GM19455 (cell line): ENCODE data around the gene CDC20.

Experiments
- ATAC-seq: cut with Tn5 transposase; IDR thresholded peaks from one replicate; pipeline ENCODE4 v1.9.1; 2021; ENCODE audit not compliant: unreplicated experiment

CDC20 gene

GRCh38 chr1:43358746-43359693 lies at the start of gene CDC20:
Gene CDC20, plus strand, starts transcription at chr1:43358981. Its CDS starts 235 bp downstream, at chr1:43359216.
- ATAC-seq = peak; percentile 91

- no peak for ATAC-seq
Measured at GRCh38 chr1:43309405-43310025, 49.3 kb upstream of the CDC20 start.

- no peak for ATAC-seq
Measured at GRCh38 chr1:43311521-43311920, 47.3 kb upstream of the CDC20 start.

- no peak for ATAC-seq
Measured at GRCh38 chr1:43312212-43312623, 46.6 kb upstream of the CDC20 start.

- ATAC-seq = no peak
Measured at GRCh38 chr1:43312663-43313515, 45.9 kb upstream of the CDC20 start.

GRCh38 chr1:43313771-43314170 lies 45.0 kb upstream of the CDC20 start:
- no peak for ATAC-seq

GRCh38 chr1:43314233-43314632 lies 44.5 kb upstream of the CDC20 start:
- no peak for ATAC-seq

- ATAC-seq = no peak
Measured at GRCh38 chr1:43315481-43315880, 43.3 kb upstream of the CDC20 start.

GRCh38 chr1:43315963-43316737 lies 42.6 kb upstream of the CDC20 start:
- no peak for ATAC-seq

- no peak for ATAC-seq
Measured at GRCh38 chr1:43316738-43317520, 41.9 kb upstream of the CDC20 start.

- no peak for ATAC-seq
Measured at GRCh38 chr1:43317817-43318471, 40.8 kb upstream of the CDC20 start.

- ATAC-seq = no peak
Measured at GRCh38 chr1:43318831-43319230, 40.0 kb upstream of the CDC20 start.

GRCh38 chr1:43319288-43319687 lies 39.5 kb upstream of the CDC20 start:
- ATAC-seq = no peak

GRCh38 chr1:43319766-43320165 lies 39.0 kb upstream of the CDC20 start:
- ATAC-seq = no peak

- ATAC-seq = no peak
Measured at GRCh38 chr1:43321331-43321891, 37.4 kb upstream of the CDC20 start.

GRCh38 chr1:43322506-43322905 lies 36.3 kb upstream of the CDC20 start:
- no peak for ATAC-seq

- ATAC-seq = no peak
Measured at GRCh38 chr1:43324810-43325209, 34.0 kb upstream of the CDC20 start.

GRCh38 chr1:43325381-43325780 lies 33.4 kb upstream of the CDC20 start:
- ATAC-seq = no peak
